GM15510 (cell line): Measurements from ENCODE around the gene NEDD4L.

Experiments used
- POLR2A ChIP-seq: IDR thresholded peaks from 3 replicates; pipeline ENCODE4 v1.6.1; 2011; ENCODE audit warnings: borderline replicate concordance; ENCODE audit not compliant: insufficient read length; ENCODE audit errors: extremely low read depth

The NEDD4L gene

GRCh38 chr18:58045242-58046092, 1.4 kb downstream of the NEDD4L start:
- TF ChIP-seq POLR2A = no peak

GRCh38 chr18:58046093-58046793, 2.2 kb downstream of the NEDD4L start:
- TF ChIP-seq POLR2A = no peak

- TF ChIP-seq POLR2A = no peak
These were observed 2.9 kb downstream of the NEDD4L start for GRCh38 chr18:58046794-58047555.

- TF ChIP-seq POLR2A = no peak
These were observed 3.5 kb downstream of the NEDD4L start for GRCh38 chr18:58047556-58047882.

GRCh38 chr18:58048081-58048642, 4.1 kb downstream of the NEDD4L start:
- no peak for TF ChIP-seq POLR2A

GRCh38 chr18:58049000-58049688, 5.1 kb downstream of the NEDD4L start:
- no peak for TF ChIP-seq POLR2A

- no peak for TF ChIP-seq POLR2A
These were observed 7.9 kb downstream of the NEDD4L start for GRCh38 chr18:58051765-58052460.

GRCh38 chr18:58052960-58053359, 8.9 kb downstream of the NEDD4L start:
- TF ChIP-seq POLR2A = no peak

- TF ChIP-seq POLR2A = no peak
These were observed 10.2 kb downstream of the NEDD4L start for GRCh38 chr18:58054041-58054781.

GRCh38 chr18:58055890-58056558, 12.0 kb downstream of the NEDD4L start:
- TF ChIP-seq POLR2A = no peak

- TF ChIP-seq POLR2A = no peak
These were observed 12.8 kb downstream of the NEDD4L start for GRCh38 chr18:58056852-58057251.

GRCh38 chr18:58057291-58057965, 13.4 kb downstream of the NEDD4L start:
- TF ChIP-seq POLR2A = no peak
